Right atrium auricular region (tissue), 2 donors: ENCODE results near the gene CD38. TPM values are rescaled to one million over a fixed set of nuclear protein-coding genes. Genes with fewer than 3 reads are reported as not detected.

ENCODE experiments used
- DNase-seq: peaks from one replicate; pipeline ENCODE4 v3.0.0-alpha.2; 2019; ENCODE audit warnings: low spot score
- H3K27ac ChIP-seq, 2 donors: fragments of 200-600 bp; sonication (generic); 1 replicate in 1 of 2; 2 replicates in 1 of 2; pipeline ENCODE4 v1.5.1; 2016 to 2019
- H3K27me3 ChIP-seq, 2 donors: fragments of 200-600 bp; sonication (generic); one replicate each; pipeline versions ENCODE4 v1.5.1 to v1.6.0; 2017 to 2019
- H3K36me3 ChIP-seq: fragments of 200-600 bp; sonication (generic); one replicate; pipeline ENCODE4 v1.5.1; 2016
- H3K4me1 ChIP-seq, 2 donors: fragments of 200-600 bp; sonication (generic); one replicate each; pipeline versions ENCODE4 v1.5.1 to v1.6.0; 2017 to 2019
- H3K4me3 ChIP-seq, 2 donors: fragments of 200-600 bp; sonication (generic); 1 replicate in 1 of 2; 2 replicates in 1 of 2; pipeline ENCODE4 v1.5.1; 2017 to 2019; ENCODE audit warnings: mild to moderate bottlenecking in 1 of 2, moderate library complexity in 1 of 2
- H3K9me3 ChIP-seq, 2 donors: fragments of 200-600 bp; sonication (generic); one replicate each; pipeline ENCODE4 v1.5.1; 2019
- total RNA-seq, 2 donors: library from RNA; depleted of rRNA; stranded (reverse); fragments of >200 nt; gene quantifications; one replicate each; pipeline ENCODE4 v1.1.0, GENCODE V29; 2016
- TF ChIP-seq, protein P1 (sequence below), 2 donors: fragments of 200-600 bp; sonication (generic); IDR thresholded peaks; one replicate each; pipeline ENCODE4 v1.5.1; 2019; ENCODE audit warnings: antibody characterized with exemption in 2 of 2

The CD38 gene
- total RNA-seq, 2 donors from 2014 or later: 3.1 to 4.9 TPM

DNA sequence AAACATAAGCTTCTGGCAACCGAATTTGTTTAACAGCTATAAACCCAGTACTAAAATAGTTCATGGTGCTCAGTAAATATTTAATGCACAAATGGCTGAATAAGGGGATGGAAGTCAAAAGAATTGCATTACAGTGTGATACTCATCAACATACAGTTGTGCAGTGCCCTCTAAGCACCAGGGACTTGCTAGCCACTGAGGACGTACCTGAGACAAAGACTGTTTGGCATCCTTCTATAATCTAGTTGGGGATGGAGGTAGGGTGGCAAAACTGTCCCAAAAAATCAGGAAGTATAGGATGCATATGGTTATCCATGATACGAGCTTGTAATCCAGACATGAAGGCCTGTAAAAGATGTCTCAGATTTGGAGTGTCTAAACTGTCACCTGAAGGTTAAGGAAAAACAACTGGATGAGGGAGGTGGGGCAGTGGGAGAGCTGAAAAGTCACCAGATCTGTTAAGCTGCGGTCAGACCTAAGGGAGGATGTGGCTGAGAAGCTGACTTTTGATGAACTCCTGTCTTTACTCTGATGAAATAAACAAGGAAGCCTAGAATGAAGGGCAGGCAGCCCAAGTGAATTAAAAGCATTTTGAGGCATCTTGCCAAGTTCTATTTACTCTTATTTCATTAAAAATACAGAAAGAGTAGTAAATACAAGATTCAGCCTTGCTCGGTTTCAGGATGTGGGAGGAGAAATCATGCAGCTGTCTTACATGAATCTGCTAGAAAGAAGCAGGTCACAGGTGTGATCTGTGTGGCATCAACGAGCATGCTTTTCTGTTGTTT, 12.0 kb upstream of the CD38 start:
- TF ChIP-seq, protein P1, sequence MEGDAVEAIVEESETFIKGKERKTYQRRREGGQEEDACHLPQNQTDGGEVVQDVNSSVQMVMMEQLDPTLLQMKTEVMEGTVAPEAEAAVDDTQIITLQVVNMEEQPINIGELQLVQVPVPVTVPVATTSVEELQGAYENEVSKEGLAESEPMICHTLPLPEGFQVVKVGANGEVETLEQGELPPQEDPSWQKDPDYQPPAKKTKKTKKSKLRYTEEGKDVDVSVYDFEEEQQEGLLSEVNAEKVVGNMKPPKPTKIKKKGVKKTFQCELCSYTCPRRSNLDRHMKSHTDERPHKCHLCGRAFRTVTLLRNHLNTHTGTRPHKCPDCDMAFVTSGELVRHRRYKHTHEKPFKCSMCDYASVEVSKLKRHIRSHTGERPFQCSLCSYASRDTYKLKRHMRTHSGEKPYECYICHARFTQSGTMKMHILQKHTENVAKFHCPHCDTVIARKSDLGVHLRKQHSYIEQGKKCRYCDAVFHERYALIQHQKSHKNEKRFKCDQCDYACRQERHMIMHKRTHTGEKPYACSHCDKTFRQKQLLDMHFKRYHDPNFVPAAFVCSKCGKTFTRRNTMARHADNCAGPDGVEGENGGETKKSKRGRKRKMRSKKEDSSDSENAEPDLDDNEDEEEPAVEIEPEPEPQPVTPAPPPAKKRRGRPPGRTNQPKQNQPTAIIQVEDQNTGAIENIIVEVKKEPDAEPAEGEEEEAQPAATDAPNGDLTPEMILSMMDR (IDR thresholded peaks at IDR 0.05): no peak
- H3K9me3 ChIP-seq: no peaks in the 10 kb centered on the region
- DNase-seq: no peak
- no peaks in the 10 kb centered on the region for H3K27me3 ChIP-seq
- no peaks in the 10 kb centered on the region for H3K36me3 ChIP-seq
- H3K27ac ChIP-seq: no peak overlapping the region
- no peak overlapping the region for H3K4me3 ChIP-seq
- H3K4me1 ChIP-seq: no peaks in the 10 kb centered on the region

DNA sequence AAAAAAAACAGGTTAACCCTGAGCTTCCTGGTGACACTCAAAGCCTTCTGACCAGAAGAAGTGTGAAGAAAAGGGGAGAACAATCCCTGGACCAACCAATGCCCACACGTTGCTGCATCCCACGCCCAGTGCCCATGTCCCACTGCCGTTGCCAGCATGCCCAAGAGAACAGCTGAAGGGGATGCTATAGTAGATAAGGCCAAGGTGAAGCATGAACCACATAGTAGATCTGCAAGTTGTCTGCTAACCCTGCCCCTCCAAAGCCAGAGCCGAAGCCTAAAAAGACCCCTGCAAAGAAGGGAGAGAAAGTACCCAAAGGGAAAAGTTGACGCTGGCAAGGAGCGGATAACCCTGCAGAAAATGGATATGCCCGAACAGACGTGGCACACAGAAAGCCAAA, 11.3 kb upstream of the CD38 start:
- Histone ChIP-seq H3K4me3 (no peak overlapping the region), H3K9me3 (no peaks in the 10 kb centered on the region), H3K27ac (no peak overlapping the region), H3K27me3 (no peaks in the 10 kb centered on the region), H3K4me1 (no peaks in the 10 kb centered on the region), H3K36me3 (no peaks in the 10 kb centered on the region)
- TF ChIP-seq, protein P1 (IDR thresholded peaks at IDR 0.05): no peak
- DNase-seq: no peak

DNA sequence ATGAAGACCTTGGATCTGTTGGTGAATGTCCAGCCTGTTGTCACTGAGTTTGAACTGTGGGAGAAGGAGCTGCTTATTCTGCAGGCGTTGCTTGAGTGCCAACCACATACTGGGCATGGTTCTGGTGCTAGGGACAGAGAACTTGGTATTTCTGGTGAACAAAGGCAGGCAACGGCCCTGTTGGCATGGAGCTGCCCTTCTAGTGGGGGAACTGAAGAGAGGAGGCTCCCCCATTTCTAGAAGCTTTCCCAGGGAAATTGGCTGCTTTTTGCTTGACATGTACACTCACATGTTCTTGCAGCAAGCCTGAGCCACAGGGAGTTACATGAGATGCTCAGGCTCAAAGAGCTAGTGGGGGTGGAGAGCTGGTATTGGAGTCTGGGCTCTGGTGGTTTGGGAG, 8.9 kb upstream of the CD38 start:
- TF ChIP-seq, protein P1 (IDR thresholded peaks at IDR 0.05): no peak
- H3K4me1 ChIP-seq: no peaks in the 10 kb centered on the region

DNA sequence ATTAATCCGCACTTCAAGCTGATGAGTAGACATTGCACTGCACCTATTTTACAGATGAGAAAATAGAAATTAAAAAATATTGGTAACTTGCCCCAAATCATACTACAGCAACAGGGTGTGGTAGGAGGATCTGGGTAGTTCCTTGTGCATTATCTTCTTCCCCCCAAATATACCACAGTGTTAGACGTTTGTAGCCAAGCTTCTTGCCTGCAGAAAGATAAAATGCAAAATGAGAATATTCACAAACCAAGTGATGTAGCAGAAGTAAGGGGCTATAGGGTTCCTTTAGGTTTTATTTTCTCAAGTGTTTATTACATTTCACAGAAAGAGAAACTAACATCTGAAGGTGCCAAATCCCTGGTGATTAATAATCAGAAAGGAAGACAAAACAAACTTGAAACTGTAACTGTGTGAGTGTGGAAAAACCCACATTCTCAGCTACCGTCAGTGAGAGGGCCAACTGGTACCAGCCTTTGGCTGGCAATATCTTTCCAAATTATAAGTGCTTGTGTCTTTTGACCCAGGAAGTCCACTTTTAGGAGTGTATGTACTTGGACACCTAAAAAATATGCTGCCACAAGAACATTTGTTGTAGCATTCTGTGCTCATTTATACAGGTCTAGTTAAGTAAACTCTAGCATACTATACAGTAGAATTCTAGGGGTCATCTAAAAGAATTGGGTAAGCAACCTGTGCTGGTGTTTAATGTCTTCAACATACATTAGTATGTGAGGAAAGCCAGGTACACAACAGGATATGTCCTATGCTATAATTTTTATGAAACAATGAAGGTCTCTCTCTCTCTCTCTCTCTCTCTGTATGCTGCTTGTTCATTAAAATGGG, 6.7 kb upstream of the CD38 start:
- no peaks in the 10 kb centered on the region for H3K4me1 ChIP-seq
- TF ChIP-seq, protein P1 (IDR thresholded peaks at IDR 0.05): no peak
- H3K4me3 ChIP-seq: no peak overlapping the region
- no peak overlapping the region for H3K27ac ChIP-seq
- no peak for DNase-seq
- H3K27me3 ChIP-seq: no peaks in the 10 kb centered on the region
- no peaks in the 10 kb centered on the region for H3K36me3 ChIP-seq
- H3K9me3 ChIP-seq: no peaks in the 10 kb centered on the region

More for the DNA sequence above, 8.9 kb upstream of the CD38 start:
- no peak overlapping the region for H3K27ac ChIP-seq
- no peaks in the 10 kb centered on the region for H3K27me3 ChIP-seq
- H3K36me3 ChIP-seq: no peaks in the 10 kb centered on the region
- DNase-seq: no peak
- H3K4me3 ChIP-seq: no peak overlapping the region
- H3K9me3 ChIP-seq: no peaks in the 10 kb centered on the region

DNA sequence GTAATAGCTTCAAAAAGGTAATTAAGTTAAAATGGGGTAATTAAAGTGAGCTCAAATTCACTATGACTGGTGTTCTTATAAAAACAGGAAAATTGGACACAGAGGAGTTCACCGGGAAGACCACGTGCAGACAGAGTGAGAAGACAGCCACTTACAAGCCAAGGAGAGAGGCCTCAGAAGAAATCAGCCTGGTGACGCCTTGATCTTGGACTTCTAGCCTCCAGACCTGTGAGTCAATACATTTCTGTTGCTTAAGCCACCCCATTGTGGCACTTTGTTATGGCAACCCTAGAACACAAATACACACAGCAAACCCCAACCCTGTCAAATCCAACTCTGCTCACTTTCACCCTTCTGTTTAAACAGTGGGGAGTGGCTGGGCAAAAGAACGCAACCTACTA, 4.1 kb upstream of the CD38 start:
- Histone ChIP-seq H3K4me3 (no peak overlapping the region), H3K9me3 (no peaks in the 10 kb centered on the region), H3K4me1 (peaks cover 0 to 11% of the 10 kb centered on the region in 2 donors), H3K27ac (no peak overlapping the region), H3K27me3 (no peaks in the 10 kb centered on the region), H3K36me3 (no peaks in the 10 kb centered on the region)
- TF ChIP-seq, protein P1 (IDR thresholded peaks at IDR 0.05): no peak
- DNase-seq: no peak
